NCI-H2107 treated with DMSO at 0.1 percent for 48 hours (cell line): Measurements from ENCODE around the gene KRTAP12-3.
A peak's percentile ranks its signal among the peaks of the same experiment; 100 is the strongest.
"Not testable (repeated sequence)": the region's sequence is repeated elsewhere in the genome, so short reads cannot be mapped to it uniquely, and the experiment has no call there.

Source experiments
- DNase-seq: peaks from one replicate; lab custom pipeline; 2025; ENCODE audit not compliant: unreplicated experiment; lab: John Stamatoyannopoulos, UW

Gene KRTAP12-3

GRCh38 chr21:44650265-44650972 is 7.3 kb upstream of the KRTAP12-3 start:
- no peak for DNase-seq

- no peak for DNase-seq
Measured at GRCh38 chr21:44650973-44651675, 6.6 kb upstream of the KRTAP12-3 start.

GRCh38 chr21:44653123-44653522 is 4.6 kb upstream of the KRTAP12-3 start:
- DNase-seq: no peak

- DNase-seq: no peak
Measured at GRCh38 chr21:44653656-44654575, 3.8 kb upstream of the KRTAP12-3 start.

GRCh38 chr21:44654576-44655175 is 3.1 kb upstream of the KRTAP12-3 start, which contains the start of gene KRTAP12-4:
Gene KRTAP12-4 (minus strand): TSS chr21:44654659. CDS start chr21:44654614, 45 bp downstream.
- DNase-seq: no peak

GRCh38 chr21:44656868-44657267 is 864 bp upstream of the KRTAP12-3 start:
- no peak for DNase-seq

- DNase-seq: no peak
Measured at GRCh38 chr21:44658541-44658910, 794 bp downstream of the KRTAP12-3 start.

GRCh38 chr21:44658913-44659595 is 1.3 kb downstream of the KRTAP12-3 start:
- DNase-seq: no peak

GRCh38 chr21:44661567-44661966 is 3.8 kb downstream of the KRTAP12-3 start:
- DNase-seq: not testable (repeated sequence)

GRCh38 chr21:44664691-44665090 is 7.0 kb downstream of the KRTAP12-3 start:
- DNase-seq: no peak

- no peak for DNase-seq
Measured at GRCh38 chr21:44666401-44667320, 8.9 kb downstream of the KRTAP12-3 start, which contains the start of gene KRTAP12-2. Gene KRTAP12-2 (minus strand): TSS chr21:44666927. CDS start chr21:44666886, 41 bp downstream.

- DNase-seq: no peak
Measured at GRCh38 chr21:44667612-44668011, 9.9 kb downstream of the KRTAP12-3 start.

- no peak for DNase-seq
Measured at GRCh38 chr21:44670642-44671432, 13.1 kb downstream of the KRTAP12-3 start.

- DNase-seq: no peak
Measured at GRCh38 chr21:44671911-44672310, 14.2 kb downstream of the KRTAP12-3 start.

- no peak for DNase-seq
Measured at GRCh38 chr21:44677881-44678280, 20.1 kb downstream of the KRTAP12-3 start.

GRCh38 chr21:44681152-44681551 is 23.4 kb downstream of the KRTAP12-3 start:
- no peak for DNase-seq

- DNase-seq: peak; percentile 93
Measured at GRCh38 chr21:44681861-44682579, 24.3 kb downstream of the KRTAP12-3 start, which contains the start of gene KRTAP12-1. Gene KRTAP12-1 (minus strand): TSS chr21:44682163. CDS start chr21:44682123, 40 bp downstream.
